Measurements from ENCODE around the gene DAPK3.
"Not testable (repeated sequence)": the region's sequence is repeated elsewhere in the genome, so short reads cannot be mapped to it uniquely, and the experiment has no call there.

The DAPK3 gene

DNA sequence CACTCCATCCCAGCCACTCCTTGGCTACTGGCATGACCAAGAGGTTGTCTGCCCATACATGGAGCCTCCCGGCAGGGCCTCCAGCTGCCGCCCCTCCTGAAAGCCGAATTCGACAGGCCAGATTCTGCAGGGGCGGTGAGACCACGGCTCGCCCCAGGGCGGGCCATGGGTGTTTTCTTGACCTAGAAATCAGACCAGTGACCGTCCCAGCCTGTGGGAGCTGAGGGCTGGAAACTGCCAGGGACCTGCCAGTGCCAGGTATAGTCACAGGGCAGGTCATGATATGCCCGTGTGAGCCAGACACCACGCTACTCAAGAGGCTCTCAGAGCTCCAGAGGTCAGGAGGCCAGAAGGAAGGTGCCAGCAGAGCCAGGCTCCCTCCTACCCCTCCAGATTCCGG lies 16.8 kb downstream of the DAPK3 start:
- DNase-seq (ENCODE audit: low read depth), result no peak

DNA sequence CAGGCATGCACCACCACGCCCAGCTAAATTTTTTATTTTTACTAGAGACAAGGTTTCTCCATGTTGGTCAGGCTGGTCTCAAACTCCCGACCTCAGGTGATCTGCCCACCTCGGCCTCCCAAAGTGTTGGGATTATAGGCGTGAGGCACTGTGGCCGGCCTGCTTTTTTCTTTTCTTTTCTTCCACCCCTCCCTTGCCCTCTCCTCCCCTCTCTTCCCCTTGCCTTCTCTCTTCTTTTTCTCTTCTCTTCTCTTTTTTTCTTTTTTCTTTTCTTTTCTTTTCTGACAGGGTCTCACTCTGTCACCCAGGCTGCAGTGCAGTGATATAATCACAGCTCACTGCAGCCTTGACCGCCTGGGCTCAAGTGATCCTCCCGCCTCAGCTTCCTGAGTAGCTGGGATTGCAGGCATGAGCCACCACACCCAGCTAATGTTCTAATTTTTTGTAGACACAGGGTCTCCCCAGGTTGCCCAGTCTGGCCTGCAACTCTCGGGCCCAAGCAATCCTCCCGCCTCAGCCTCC lies 18.1 kb downstream of the DAPK3 start:
- DNase-seq (ENCODE audit: low read depth), result not testable (repeated sequence)

DNA sequence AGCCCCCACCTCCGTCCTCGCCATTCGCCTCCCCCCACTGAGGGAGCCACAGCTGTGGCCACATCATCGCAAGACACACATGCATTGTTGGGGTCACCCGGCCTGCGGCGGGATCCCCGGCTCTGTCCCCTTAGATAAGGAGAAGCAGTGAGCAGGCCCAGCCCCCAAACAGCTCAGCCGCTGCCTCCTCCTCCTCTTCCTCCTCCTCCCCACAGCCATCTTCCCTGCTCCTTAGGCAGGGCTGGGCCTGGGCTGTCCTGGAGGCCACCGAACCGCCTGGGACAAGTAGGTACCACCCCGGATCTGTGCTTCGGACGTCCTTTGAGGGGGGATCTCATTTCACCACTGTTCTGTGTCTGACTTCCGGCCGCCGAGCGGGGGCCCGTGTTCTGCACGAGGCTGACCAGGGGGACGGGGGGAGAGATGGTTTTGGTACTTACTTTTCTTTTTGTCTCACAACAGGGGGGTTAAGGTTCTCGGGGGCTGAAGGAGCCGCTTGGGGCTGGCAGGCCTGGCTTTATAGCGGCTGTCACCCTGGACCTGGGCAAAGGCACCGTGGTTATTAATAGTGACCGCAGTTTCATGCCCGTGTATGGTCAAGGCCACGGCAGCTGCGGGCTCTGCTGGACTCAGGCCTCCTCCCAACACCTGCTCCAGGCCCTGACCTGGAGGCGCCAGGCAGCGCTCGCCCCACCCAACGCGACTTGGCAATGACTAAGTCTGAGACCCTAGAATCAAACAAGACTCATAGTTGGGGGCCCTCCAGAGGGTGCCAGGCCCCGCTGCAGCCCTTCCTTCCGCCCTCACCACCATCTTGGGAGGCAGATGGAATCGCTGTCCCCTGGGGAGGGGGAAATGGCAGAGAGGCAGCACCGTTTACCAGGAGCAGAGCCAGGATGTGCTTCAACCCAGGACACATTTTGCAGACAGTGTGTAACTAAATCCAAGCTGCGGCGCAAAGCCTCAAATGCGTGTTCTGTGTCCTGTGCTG lies 19.7 kb downstream of the DAPK3 start:
- no peak for DNase-seq (ENCODE audit: low read depth)

DNA sequence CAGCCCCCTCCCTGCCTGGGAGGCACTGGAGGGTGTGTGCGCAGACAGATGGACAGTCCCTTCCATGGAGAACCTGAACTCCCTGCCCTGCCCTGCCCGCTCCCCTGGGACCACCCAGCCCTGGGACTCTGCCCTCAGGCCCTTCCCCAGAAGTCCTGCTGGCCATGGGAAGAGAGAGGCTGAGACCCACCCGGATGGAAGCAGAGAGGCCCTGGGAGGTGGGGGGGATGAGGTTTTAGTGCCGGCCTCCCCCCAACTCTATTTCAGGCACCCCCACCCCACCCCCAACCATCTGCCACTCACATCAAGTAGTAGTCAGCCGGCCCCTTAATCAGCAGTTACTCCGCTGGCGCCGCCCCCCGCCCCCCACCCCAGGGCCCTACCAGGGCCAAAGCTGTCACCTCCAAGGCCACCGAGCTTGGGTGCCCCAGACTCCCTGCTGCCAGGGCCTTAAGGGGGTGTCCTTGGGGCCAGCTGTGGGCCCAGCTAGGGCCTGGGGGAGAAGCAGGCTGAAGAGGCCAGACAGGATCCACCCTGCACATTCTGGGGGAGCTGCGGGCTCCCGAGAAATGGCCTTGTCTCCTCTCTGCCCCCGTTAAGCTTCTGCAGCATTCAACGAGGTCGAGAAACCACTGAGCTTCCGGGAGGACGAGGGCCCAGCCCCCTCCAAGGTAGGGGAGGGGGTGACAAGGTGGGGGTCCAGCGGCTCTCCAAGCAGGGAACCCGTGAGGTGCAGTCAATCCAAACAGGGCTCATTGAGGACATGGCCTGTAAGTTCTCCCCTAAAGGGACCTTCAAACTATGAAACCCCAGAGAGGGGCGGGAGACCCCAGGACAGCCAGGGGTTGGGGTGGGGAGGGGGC lies 20.7 kb downstream of the DAPK3 start:
- no peak for DNase-seq (ENCODE audit: low read depth)

DNA sequence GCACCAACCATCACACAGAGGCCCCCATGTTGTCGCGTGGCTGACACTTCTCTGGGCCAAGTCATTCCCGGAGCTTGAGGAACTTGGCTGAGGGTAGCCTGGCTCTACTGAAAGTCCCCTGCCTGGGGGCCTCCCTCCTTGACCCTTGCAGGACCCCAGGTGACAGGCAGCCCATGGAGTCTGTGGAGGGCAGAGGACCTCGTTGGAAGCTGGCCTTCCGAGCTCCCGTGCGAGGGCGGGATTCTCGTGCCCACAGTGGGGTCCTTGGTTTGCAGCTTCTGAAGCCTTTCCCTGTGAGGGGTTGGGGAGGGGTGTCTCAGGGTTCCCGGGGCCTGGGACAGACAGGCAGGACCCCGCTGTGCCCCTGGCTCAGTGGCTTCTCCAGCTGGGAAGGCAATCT lies 21.6 kb downstream of the DAPK3 start:
- DNase-seq (ENCODE audit: low read depth), result no peak

DNA sequence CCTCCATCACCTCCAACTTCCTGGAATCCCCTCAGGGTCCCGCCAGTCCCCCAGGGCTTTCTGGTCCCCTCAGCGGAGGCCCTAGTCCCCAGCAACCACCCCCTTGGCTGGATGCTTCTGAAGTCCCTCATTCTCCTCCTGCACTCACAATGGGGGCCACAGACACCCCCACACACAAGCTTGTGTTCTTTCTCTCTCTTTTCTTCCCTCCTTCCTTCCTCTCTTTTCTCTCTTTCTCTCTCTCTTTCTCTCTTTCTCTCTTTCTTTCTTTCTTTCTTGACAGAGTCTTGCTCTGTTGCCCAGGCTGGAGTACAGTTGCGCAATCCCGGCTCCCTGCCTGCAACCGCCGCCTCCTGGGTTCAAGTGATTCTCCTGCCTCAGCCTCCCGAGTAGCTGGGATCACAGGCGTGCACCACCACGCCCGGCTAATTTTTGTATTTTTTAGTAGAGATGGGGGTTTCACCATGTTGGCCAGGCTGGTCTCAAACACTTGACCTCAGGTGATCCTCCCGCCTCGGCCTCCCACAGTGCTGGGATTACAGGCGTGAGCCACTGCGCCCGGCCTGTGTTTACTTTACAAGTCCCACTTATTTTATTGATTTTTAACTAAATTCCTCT lies 23.5 kb downstream of the DAPK3 start:
- DNase-seq (ENCODE audit: low read depth), result not testable (repeated sequence)

DNA sequence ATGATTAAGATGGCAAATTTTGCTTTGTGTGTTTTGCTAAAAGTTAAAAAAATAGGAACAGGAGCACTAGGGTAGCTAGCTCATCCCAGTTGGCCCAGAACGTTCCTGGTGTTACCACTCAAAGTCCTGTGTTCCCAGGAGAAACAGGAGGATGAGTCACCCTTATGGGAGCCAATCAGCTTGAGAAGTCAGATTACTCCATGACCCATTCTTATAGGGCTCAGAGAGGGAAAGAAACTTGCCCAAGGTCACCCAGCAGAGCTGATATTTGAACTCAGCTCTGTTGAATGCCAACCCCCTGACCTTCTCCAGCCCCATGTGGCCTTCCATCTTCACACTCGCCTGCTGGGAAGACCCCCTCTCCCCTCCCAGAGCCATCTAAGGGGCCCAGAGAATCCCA lies 25.1 kb downstream of the DAPK3 start:
- DNase-seq (ENCODE audit: low read depth), result no peak

DNA sequence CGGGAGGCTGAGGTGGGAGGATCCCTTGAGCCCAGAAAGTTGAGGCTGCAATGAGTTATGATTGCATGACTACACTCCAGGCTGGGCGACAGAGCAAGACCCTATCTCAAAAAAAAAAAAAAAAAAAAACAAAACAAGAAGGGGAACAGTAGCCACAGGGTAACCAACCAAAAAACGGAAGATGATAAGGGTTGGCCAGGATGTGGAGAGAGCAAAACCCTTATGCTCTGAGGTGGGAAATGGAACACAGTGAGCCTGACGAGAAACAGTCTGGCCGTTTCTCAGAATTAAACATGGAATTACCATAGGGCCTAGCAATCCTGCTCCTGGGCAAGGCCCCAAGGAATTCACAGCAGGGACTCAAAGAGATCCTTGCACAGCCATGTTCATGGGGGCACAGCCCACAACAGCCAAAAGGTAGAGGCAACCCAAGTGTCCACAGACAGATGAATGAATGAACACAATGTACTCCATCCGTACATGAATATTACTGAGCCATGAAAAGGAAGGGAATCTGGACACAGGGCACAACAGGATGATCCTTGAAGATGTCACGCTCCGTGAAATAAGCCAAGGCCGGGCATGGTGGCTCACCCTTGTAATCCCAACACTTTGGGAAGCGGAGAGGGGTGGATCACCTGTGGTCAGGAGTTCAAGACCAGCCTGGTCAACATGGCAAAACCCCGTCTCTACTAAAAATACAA lies 26.7 kb downstream of the DAPK3 start:
- no peak for DNase-seq (ENCODE audit: low read depth)

DNA sequence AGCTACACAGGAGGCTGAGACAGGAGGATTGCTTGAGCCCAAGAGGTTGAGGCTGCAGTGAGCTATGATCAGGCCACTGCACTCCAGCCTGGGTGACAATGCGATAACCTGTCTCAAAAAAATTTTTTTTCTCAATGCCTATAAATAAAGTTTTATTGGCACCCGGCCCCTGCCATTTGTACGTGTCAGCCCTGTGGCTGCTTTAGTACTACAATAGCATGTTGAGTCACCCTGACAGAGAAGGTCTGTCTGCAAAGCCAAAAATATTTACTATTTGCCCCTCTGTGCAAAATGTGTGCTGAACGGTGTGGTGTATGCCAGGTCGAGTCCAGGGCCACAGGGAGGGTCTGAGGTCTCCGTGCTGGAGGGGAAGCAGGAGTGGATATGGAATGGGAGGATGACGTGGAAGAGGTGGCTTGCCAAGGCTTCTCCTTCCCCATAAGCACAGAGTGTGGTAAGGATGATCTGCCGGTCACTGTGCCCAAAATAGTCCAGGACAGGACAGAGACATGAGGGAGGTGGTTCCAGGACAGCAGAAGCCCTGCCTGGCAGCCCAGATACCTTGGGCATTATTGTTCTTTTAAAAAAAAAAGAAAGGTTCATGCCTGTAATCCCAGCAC lies 28.0 kb downstream of the DAPK3 start:
- DNase-seq (ENCODE audit: low read depth), result no peak

DNA sequence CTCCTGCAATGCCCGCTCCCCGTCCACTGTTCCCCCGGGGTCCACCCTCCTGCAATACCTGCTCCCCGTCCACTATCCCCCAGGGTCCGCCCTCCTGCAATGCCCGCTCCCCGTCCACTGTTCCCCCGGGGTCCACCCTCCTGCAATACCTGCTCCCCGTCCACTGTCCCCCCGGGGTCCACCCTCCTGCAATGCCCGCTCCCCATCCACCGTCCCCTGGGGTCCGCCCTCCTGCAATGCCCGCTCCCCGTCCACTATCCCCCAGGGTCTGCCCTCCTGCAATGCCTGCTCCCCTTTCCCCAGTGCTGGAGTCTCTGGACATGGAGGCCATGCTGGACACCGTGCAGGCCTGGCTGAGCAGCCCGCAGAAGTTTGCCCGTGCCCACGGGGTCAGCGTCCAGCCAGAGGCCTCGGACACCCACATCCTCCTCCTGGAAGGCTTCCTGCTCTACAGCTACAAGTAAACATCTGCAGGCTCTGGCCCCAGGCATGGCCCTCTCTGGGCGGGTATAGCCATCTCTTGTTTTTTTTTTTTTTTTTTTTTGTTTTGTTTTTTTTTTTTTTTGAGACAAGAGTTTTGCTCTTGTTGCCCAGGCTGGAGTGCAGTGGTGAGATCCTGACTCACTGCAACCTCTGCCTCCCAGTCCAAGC lies 32.5 kb downstream of the DAPK3 start:
- DNase-seq (ENCODE audit: low read depth), result not testable (repeated sequence)

DNA sequence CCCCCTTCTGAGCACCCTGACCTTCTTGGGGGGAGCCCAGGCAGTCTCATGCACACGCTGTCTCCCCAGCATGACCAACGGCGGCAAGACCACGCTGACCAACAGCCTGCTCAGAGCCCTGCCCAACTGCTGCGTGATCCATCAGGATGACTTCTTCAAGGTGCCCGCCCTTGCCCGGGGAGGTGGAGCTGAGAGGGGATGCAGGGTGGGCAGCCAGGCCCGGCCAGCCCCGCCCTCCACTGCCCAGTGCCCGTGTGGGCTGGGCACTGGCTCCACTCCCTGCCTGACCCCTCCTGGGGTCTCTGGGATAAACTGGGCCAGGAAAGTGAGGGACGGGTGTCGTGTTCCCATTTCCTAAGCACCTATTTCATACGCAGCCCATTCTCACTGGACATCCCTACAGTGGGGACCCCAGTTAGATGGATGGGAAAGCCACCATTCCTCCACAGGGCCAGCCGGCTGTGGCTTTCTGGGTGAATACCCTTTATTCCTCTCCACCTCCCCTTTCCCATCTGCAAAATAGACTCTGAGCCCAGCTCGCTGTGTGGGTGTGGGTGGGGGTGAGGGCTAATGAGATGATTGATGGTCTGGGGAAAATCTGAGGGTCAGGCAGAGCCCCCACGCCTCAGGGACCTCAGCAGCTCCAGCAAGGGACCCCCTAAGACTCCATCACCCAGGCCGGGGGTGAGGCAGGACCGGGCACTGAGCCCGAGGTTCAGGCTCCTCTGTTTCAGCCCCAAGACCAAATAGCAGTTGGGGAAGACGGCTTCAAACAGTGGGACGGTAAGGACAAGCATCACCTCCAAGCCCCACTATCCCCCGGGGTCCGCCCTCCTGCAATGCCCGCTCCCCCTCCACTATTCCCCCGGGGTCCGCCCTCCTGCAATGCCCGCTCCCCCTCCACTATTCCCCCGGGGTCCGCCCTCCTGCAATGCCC lies 34.1 kb downstream of the DAPK3 start:
- DNase-seq (ENCODE audit: low read depth), result no peak

DNA sequence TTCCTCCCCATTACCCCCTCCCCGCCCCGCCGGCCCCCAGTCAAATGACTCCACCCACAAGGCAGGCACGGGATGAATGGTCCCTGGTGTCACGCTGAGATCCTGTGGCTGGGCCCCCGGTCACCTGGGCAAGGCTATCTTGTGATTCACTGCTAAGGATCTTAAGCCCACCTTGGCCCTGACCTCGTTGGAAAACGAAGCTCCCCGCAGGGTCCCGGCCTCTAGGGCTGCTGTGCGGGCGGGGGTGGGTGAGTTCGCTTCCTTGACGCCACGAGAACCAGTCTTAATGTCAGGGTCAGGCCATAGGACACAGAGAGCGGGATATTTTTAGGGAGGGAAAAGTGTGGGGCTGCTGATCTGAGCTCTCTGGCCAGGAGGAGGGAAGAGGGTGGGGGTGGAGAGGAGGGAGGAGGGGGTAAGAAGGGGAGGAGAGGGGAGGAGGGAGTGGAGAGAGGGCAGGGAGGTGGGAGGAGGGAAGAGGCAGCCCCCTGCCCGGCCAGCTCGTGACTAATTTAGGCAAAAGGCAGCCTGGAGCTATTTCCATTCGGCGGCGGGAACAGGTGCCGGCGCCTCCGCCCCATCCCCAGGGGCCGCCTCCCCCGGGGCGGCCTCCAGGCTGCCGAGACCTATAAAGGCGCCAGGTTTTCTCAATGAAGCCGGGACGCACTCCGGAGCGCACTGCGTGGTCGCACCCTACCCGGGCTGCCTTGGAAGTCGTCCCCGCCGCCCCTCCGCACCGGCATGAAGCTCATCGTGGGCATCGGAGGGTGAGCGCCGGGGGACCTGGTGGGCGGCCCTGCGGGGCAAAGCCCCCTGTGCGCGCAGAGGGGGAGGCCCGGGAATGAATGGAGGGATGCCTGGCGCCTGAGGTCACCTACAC lies 37.7 kb downstream of the DAPK3 start, which contains the start of gene NMRK2:
TSS of gene NMRK2 (plus strand) at position 139 of the 880 bp plus-strand sequence. CDS start at position 742, 603 bp downstream.
- DNase-seq (ENCODE audit: low read depth), result no peak

DNA sequence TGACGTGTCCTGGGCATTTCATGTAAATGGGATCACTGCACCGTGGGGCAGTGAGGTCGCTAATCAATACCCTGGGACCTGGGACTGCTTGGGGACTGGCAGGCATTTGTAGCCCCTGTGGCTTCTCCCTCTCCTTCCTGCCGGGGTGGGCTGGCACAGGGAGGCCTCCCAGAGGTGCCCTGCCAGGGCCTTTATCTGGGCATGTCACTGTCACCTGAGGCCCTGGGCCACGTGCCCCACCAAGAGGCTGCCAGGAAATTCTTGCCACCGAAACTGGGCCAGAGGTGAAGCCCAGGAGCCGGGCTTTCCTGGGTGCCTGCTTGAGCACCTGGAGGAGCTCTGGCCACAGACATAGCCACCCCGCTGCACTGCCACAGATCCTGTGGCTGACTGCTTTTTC lies 39.9 kb downstream of the DAPK3 start:
- DNase-seq (ENCODE audit: low read depth), result no peak

DNA sequence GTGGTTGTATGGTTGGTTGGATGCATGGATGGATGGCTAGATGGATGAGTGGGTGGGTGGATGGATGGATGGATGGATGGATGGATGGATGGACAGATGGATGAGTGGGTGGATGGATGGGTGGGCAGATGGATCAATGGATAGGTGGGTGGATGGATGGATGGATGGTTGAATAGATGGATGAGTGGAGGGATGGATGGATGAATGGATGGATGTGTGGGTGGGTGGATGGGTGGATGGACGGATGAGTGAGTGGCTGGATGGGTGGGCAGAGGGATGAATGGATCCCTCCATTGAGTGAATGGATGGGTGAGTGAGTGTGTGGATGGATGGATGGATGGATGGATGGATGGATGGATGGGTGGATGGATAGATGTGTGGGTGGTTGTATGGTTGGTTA lies 47.0 kb downstream of the DAPK3 start:
- DNase-seq (ENCODE audit: low read depth), result no peak

DNA sequence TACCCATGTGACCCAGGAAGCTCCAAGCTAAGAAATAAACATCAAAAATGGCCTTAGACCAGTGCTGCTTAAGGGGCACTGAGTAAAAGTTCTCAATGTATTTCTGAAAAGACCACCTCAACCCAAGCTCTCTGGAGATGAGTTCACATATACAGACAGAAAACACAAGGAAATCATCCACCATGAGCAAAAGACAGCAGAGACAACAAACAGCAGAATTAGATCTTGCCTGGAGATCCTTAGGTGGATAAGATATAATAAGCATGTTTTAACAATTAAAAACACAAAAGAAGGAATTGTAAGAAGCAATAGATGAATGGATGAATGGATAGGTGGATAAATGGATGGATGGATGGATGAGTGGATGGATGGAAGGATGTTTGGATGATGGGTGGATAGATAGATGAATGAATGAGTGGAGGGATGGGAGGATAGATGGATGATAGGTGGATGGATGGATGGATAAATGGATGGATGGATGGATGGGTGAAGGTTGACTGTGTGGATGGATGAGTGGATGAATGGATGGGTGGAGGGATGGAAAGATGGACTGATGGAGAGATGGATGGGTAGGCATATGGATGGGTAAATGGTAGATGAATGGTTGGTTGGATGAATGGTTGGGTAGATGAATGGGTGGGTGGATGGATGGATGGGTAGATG lies 47.7 kb downstream of the DAPK3 start:
- DNase-seq (ENCODE audit: low read depth), result no peak

DNA sequence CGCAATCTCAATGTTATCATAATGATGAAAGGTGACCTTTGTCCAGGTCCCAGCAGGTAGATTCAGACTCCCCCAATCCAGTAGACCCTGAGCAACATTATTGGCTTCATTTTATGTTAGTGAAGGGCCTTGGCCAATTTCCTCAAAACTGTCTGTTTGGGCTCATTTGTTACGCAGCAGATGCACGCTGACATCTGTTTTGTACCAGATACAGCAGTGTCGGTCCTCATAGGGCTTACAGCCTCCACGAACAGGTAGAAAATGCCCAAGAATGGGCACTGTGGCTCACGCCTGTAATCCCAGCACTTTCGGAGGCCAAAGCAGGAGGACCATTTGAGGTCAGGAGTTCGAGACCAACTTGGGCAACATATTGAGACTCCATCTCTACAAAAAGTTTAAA lies 51.1 kb downstream of the DAPK3 start:
- no peak for DNase-seq (ENCODE audit: low read depth)

DNA sequence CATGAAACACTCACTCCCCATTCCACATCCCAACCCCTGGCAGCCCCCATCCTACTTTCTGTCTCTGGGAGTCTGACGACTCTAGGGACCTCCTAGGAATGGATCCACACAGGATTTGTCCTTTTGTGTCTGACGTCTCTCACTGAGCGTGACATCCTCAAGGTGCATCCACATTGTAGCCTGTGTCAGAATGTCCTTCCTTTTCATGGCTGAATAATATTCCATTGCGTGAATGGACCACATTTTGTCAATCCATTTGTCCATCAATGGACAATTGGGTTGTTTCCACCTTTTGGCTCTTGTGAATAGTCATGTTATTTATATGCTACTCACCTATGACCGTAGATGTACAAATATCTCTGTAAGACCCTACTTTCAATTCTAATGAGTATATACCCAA lies 54.9 kb downstream of the DAPK3 start:
- DNase-seq (ENCODE audit: low read depth), result no peak

DNA sequence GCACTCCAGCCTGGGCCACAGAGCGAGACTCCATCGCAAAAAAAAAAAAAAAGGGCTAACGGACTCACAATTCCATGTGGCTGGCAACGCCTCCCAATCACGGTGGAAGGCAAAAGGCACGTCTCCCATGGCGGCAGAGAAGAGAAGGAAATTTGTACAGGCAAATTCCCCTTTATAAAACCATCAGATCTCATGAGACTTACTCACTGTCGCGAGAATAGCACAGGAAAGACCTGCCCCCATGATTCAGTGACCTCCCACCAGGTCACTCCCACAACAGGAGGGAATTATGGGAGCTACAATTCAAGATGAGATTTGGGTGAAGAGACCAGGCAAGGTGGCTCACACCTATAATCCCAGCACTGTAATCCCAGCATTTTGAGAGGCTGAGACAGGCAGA lies 56.7 kb downstream of the DAPK3 start:
- no peak for DNase-seq (ENCODE audit: low read depth)

Data from activated T-helper 1 cell treated with Interleukin-2 at 50 U/mL for 16 hours (primary cell).